Lower lobe of right lung (tissue), 2 donors: ENCODE measurements around the gene C6orf62. TPM values are rescaled to one million over a fixed set of nuclear protein-coding genes. Genes with fewer than 3 reads are reported as not detected.
A peak's percentile ranks its signal among the peaks of the same experiment; 100 is the strongest.
"Not testable (repeated sequence)": the region's sequence is repeated elsewhere in the genome, so short reads cannot be mapped to it uniquely, and the experiment has no call there.

ENCODE experiments used
- ATAC-seq, 2 donors: fragments of 200-7000 bp; cut with Tn5 transposase; one replicate each; pipeline ENCODE4 v1.9.1; 2020 to 2022; ENCODE audit warnings: mild to moderate bottlenecking in 2 of 2, moderate library complexity in 2 of 2
- DNase-seq: peaks from one replicate; pipeline ENCODE4 v3.0.0-alpha.2; 2020
- H3K27ac ChIP-seq: fragments of 200-600 bp; one replicate; pipeline ENCODE4 v1.8.0; 2022
- H3K27me3 ChIP-seq: fragments of 200-600 bp; one replicate; pipeline ENCODE4 v1.8.0; 2022; ENCODE audit warnings: low read depth
- H3K36me3 ChIP-seq: fragments of 200-600 bp; one replicate; pipeline ENCODE4 v1.8.0; 2022; ENCODE audit warnings: mild to moderate bottlenecking
- H3K4me1 ChIP-seq: fragments of 200-600 bp; one replicate; pipeline ENCODE4 v1.8.0; 2022
- H3K4me3 ChIP-seq: fragments of 200-600 bp; one replicate; pipeline ENCODE4 v1.8.0; 2022; ENCODE audit warnings: mild to moderate bottlenecking
- H3K9me3 ChIP-seq: fragments of 200-600 bp; one replicate; pipeline ENCODE4 v1.8.0; 2022
- CTCF ChIP-seq: fragments of 200-600 bp; IDR thresholded peaks from one replicate; pipeline ENCODE4 v1.8.0; 2022; ENCODE audit warnings: antibody characterized with exemption, mild to moderate bottlenecking
- intact Hi-C: fragments of 100-400 bp; cut with DNase I; formaldehyde crosslinking; loops from one replicate; pipeline ENCODE4 v1.11.0; 2022
- total RNA-seq: library from RNA; stranded (reverse); fragmentation: NEBNext Ultra II Directional; extraction: Animal tissue kit (Norgen Biotek cat#: 25700); gene quantifications from one replicate; pipeline ENCODE4 v1.2.1, GENCODE V29; 2021
- donor health status: DM: no; HTN: yes; CAD: no; lungs with severe emphysema.

Gene C6orf62
- total RNA-seq, 1 donor from 2014 or later = 123 TPM

- ATAC-seq (no peak), DNase-seq (no peak)
- Histone ChIP-seq H3K4me1 (no peaks in the 10 kb centered on the region), H3K36me3 (peaks cover 35% of the 10 kb centered on the region), H3K27me3 (no peaks in the 10 kb centered on the region), H3K9me3 (no peaks in the 10 kb centered on the region), H3K27ac (no peak overlapping the region), H3K4me3 (no peak overlapping the region)
- intact Hi-C loops = loop anchor here (5.0 kb wide), 2 partner anchors 117 to 282 kb away; no protein-coding TSS in a partner anchor
- no peak for TF ChIP-seq CTCF
Observed at GRCh38 chr6:24699521-24700359, 19.2 kb downstream of the C6orf62 start.

GRCh38 chr6:24696097-24696496, 22.9 kb downstream of the C6orf62 start:
- no peaks in the 10 kb centered on the region for H3K9me3 ChIP-seq
- H3K4me1 ChIP-seq = no peaks in the 10 kb centered on the region
- DNase-seq (no peak), ATAC-seq (no peak)
- H3K27ac ChIP-seq = no peak overlapping the region
- no peaks in the 10 kb centered on the region for H3K27me3 ChIP-seq
- TF ChIP-seq CTCF = no peak
- intact Hi-C loops = loop anchor here (5.0 kb wide), 1 partner anchor 114 kb away; no protein-coding TSS in a partner anchor
- H3K36me3 ChIP-seq = peaks cover 1% of the 10 kb centered on the region
- no peak overlapping the region for H3K4me3 ChIP-seq

- not testable (repeated sequence) for H3K36me3 ChIP-seq, H3K27ac ChIP-seq, H3K4me3 ChIP-seq, H3K4me1 ChIP-seq, H3K9me3 ChIP-seq, H3K27me3 ChIP-seq
- intact Hi-C loops = loop anchor here (5.0 kb wide), 1 partner anchor 113 kb away; no protein-coding TSS in a partner anchor
- TF ChIP-seq CTCF = peak; percentile 52
- DNase-seq (peak; percentile 59), ATAC-seq (peak; percentile 77 to 88)
Observed at GRCh38 chr6:24695635-24696034, 23.3 kb downstream of the C6orf62 start.

GRCh38 chr6:24694198-24694597, 24.8 kb downstream of the C6orf62 start:
- no peaks in the 10 kb centered on the region for H3K4me1 ChIP-seq
- no peak overlapping the region for H3K27ac ChIP-seq
- H3K9me3 ChIP-seq = no peaks in the 10 kb centered on the region
- H3K27me3 ChIP-seq = no peaks in the 10 kb centered on the region
- intact Hi-C loops = no loop called here
- no peaks in the 10 kb centered on the region for H3K36me3 ChIP-seq
- DNase-seq = no peak
- no peak overlapping the region for H3K4me3 ChIP-seq
- no peak for TF ChIP-seq CTCF
- ATAC-seq = no peak

GRCh38 chr6:24692848-24693592, 25.9 kb downstream of the C6orf62 start:
- Histone ChIP-seq H3K36me3 (peaks cover 6% of the 10 kb centered on the region), H3K27ac (no peak overlapping the region), H3K27me3 (no peaks in the 10 kb centered on the region), H3K9me3 (no peaks in the 10 kb centered on the region), H3K4me3 (no peak overlapping the region), H3K4me1 (no peaks in the 10 kb centered on the region)
- no peak for ATAC-seq
- no peak for TF ChIP-seq CTCF
- intact Hi-C loops = no loop called here
- DNase-seq = no peak
